CD4-positive, alpha-beta T cell treated with Interleukin-4 for 4 hours (primary cell): ENCODE measurements around the gene SLC25A30.
"Not testable (repeated sequence)": the region's sequence is repeated elsewhere in the genome, so short reads cannot be mapped to it uniquely, and the experiment has no call there.

ENCODE experiments used
- DNase-seq: peaks from one replicate; pipeline ENCODE4 v3.0.0-alpha.2; 2020

The SLC25A30 gene

GRCh38 chr13:45426056-45426841 is 8.1 kb upstream of the SLC25A30 start:
- not testable (repeated sequence) for DNase-seq

DNA sequence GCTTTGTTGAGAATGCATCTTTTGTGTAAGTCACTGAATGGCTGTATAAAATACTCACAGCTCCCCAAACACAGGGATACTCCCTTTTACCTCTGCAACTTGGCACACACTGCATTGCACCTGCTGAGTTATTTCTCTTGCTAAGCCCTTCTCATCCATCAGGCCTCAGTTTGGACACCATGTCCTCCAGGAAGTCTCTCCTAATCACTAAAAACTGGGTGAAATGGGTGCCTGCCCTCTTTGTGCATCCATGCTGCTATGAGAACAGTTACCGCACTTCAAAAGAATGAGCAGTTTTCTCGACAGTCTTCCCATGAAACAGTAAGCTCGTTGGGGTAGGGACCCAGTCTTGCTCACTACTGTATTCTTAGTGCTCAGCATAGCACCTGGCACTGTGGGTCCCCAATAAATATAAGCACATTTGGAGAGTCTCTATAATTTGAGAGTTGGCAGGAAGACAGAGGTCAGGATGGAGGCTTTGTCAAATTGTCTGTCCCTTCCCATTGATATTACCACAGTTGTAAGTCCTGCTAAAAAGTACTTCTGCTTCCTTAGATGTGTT is 4.6 kb upstream of the SLC25A30 start:
- no peak for DNase-seq

DNA sequence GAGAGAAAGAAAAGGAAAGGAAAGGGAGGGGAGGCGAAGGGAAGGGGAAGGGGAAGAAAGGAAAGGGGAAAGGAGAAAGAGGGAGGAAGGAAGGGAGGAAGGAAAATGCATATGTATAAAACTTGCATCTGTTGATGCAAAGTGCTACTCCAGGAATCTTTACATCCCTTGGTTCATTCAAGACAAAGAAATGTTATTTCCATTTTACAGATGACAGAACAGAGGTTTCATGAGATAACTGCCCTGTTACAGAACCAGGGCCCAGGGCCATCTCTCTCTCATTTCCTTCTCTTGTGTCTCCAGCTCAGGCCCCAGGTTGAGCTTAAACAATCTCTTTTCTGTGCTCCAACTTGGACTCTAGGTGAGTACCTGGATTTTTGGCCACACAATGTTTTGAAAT is 1.8 kb upstream of the SLC25A30 start:
- no peak for DNase-seq

GRCh38 chr13:45419389-45419788 is 1.2 kb upstream of the SLC25A30 start:
- not testable (repeated sequence) for DNase-seq

- DNase-seq, result no peak
Observed at GRCh38 chr13:45416516-45417128, 1.6 kb downstream of the SLC25A30 start.

GRCh38 chr13:45415112-45415511 is 3.1 kb downstream of the SLC25A30 start:
- DNase-seq, result no peak

DNA sequence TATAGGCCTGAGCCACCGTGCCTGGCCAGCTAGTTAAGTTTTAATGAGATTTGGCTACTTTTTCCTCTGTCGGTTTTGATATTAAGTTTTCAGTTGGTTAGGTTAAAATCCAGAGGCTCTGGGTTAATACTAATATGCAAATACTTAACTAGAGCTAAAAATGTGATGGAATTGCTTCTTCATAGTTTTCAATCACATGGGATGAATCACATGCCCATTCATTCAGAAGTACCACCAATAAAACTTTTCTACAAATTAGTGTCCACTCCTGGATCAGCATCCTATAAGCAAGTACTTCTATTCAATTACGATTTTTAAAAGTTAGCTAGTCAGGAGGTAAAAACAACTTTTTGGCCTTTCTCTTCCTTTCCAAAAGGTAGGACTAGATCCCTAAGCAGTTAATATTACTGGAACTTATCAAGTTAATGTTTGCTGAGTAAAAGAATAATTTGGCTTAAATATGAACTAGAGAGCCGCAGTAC is 4.3 kb downstream of the SLC25A30 start:
- DNase-seq, result no peak

DNA sequence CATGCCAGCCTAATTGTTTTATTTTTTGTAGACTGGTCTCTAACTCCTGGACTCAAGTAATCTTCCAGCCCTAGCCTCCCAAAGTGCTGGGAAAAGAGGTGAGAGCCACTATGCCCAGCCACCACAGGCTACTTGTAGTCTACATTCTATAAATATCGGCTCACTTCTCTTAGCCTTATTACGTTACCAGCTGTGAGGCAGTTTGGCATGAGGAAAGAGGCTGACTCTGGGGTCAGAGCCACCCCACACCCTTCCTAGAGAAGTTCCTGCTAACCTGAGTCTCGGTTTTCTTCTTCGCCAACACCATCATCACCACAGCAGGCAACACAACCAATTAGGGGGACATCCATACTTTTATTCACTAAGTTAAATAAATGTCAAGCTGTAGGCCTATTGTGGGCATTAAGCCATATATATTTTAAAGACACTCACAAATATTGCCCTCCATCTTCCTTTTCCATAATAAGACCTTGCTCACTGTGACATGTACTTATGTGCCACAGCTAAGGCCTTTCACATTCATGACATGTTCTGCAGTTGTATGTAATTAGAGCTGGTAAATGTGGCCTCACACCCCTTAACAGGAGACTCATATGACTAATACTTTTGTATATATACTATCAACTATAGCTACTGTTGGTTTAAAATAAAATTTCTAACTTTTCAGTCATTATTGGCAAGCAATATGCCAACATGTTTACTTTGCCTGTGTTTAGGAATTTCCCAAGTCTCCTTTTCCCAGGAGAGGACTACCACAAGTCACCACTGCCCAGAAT is 5.7 kb downstream of the SLC25A30 start:
- DNase-seq, result no peak

DNA sequence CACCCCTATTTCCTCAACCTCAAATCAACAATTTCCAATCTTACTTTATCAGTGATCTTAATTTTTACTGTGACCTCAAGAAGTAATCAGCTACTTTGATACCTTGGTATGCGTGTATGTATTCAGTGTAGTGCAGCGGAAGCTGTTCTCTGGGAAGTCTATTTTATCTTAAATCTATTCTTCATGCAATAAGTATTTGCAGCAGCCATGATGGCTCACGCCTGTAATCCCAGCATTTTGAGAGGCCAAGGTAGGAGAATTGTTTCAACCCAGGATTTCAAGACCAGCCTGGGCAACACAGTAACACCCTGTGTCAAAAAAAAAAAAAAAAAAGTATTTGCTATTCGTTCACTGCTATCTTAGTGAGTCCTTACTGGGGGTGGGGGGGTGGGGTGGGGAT is 6.5 kb downstream of the SLC25A30 start:
- no peak for DNase-seq

DNA sequence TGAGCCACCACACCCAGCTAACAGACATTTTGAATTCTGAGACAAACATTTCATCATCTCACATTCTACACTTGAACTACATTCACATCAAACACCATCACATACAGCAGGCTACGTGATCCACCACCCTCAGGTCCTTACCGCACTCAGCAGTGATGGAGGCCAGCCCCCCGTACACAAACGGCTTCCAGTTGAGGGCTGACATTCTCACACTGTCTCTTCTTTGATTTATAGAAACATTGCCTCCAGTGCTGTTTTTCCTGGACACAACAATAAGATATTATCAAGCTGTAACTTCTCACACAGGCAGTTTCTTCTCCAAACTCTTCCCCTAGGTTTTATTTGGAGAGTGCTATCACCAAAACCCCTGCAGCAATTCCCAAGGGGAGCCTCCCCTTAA is 7.0 kb downstream of the SLC25A30 start:
- no peak for DNase-seq

GRCh38 chr13:45410466-45410865 is 7.7 kb downstream of the SLC25A30 start:
- DNase-seq, result no peak

DNA sequence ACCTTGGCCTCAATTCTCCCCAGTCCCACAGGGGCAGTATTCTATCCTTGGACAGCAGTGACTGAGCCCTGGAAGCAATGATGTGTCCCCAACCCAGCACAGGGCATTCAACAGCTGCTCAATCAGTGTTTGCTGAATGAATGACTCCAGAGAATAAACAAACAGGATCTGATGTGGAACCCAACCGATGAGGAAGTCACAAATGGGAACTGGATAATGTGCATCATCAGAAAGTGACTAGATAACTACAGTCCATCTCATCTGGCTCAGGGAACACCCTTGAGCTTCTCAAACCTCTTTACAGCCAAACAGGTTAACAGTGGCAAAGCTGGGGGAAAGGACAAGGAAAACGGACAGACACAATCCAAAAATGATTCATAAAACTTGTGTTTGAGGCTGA is 8.2 kb downstream of the SLC25A30 start:
- no peak for DNase-seq

GRCh38 chr13:45406421-45406820 is 11.8 kb downstream of the SLC25A30 start:
- DNase-seq, result no peak

DNA sequence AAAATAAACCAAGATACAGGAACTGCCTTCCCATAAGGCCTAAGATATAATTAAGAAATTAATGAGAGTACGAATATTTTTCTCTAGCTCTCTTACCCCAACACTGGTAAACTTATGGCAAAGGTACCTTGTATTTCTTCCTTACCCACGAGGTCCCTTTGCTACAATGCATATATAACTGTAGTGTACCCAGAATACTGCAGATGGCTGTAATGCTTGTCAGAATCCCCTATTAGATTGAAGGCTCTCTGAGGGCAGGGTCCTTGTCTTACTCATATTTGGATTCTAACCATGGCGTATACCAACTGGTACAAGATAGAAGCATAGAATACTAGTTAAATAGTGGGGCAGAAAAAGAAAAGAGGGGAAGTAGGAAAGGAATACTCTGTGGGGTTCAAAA is 15.1 kb downstream of the SLC25A30 start:
- DNase-seq, result no peak

GRCh38 chr13:45402641-45403040 is 15.5 kb downstream of the SLC25A30 start:
- no peak for DNase-seq

DNA sequence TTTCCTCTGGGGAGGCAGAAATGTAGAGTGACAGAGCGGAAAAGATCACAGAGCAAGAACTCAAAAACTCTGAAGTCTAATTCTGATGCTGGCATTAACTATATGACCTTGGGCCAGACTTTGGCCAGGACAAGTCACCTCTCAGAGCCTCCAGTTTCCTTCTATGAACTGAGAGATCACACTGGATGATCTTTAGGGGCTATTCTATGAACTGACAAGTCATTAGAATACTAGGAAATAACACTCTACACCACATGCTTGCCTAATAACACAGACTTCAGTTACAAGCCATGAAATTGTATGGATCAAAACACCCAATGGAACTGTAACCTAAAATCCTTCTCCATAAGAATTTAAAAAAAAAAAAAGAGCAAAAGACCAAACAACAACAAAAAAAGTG is 16.9 kb downstream of the SLC25A30 start:
- no peak for DNase-seq

DNA sequence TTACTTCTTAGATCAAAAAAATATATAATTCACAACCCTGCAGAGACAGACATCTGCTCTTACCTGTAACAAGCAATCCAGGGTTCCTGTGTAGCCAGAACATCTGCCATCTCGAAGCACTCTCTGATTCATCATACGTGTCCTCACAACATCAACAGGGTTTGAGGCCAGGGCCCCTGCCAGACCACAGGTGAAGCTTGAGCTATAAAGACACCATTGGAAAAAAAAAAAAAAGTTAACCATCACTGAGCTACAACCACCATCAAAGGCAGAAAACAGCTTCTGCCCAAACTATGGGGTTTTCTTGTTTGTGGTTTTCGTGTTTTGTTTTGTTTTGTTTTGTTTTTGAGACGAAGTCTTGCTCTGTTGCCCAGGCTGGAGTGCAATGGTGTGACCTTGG is 19.3 kb downstream of the SLC25A30 start:
- DNase-seq, result peak; percentile 83

GRCh38 chr13:45396533-45397095 is 21.6 kb downstream of the SLC25A30 start:
- DNase-seq, result peak; percentile 9

DNA sequence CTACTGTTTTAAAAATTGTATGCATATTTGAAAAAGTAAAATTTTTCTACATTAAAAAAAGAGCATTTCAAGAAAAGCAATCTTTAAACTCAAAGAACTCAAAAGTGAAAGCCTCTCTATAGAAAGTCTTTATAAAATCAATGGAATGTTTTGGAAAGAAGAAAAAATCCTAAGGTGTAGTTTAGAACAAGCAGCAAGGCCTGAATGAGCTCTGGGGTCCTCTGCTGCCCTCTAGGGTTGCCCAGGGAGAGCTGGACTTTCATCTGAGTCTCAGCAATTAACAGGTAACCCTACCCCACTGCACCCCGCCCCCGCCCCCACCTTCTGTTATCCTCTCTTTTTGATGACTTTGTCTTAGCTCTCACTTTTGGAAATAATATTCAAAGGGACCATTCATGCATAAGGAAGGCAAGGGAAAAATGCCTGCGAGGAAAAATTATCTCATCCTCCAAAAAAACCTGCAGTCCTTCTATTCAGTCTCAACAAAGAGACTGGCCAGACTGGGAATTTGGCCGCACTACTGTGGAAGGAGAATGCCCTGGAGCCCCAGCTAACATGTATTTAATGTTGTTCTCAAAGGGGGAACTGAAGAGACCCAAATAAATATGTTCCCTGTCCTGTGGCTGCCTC is 24.1 kb downstream of the SLC25A30 start:
- peak; percentile 46 for DNase-seq

GRCh38 chr13:45392811-45393210 is 25.4 kb downstream of the SLC25A30 start:
- no peak for DNase-seq

DNA sequence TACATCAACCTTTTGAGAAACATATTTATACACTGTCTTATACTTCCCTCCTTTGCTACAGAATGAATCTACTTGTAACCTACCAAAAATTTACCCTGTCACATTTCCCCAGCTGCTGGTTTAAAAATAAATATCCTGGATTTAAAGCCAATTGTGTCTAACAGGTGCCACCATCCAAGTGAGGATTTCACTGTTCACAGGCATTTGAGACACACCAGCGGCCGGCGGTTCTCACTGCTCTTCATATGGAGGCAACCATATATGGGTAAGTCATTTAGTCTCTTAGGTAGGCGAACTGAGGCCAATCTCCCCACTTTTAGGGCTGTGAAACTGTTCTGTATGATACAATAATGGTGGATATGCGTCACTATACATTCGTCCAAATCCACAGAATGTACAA is 26.2 kb downstream of the SLC25A30 start:
- DNase-seq, result no peak

DNA sequence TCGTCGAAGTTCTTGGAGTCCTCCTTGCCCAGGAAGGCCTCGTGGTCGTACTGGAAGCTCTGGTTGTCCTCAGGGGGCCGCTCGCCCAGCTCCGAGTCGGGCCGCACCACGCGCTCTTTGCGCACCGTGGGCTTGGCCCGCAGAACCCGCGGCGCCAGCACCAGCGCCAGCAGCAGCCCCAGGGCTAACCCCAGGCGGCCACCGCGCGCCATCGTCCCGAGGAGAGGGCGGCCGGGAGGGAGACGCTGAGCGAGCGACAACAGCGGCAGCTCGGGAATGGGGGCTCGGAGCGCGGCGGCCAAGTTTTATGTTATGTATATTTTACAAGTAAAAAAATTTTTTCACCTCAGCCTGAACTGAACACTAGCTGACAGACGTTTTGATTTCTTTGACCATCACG is 27.0 kb downstream of the SLC25A30 start:
- DNase-seq, result not testable (repeated sequence)

DNA sequence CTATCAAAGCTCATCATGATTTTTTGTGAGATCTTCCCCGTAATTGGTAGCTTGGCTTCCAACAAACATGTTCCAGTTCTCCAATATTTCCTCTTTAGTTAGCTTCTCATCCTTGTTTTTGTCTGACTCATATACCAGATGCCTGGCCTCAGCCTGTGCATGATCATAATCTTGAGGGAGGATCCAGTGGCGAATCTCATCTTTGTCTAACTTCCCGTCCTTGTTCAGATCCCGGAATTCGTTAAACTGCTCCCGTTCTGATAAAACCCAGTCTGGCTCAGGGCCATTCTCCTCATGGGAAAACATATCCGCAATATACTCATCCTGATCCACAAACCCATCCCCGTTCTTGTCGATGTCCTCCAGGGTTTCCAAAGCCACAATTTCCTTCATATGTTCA is 27.8 kb downstream of the SLC25A30 start:
- DNase-seq, result not testable (repeated sequence)
